HL-60 (cell line): ENCODE data around the gene UCP3.

Experiments
- GABPA ChIP-seq: IDR thresholded peaks from 2 replicates; pipeline ENCODE4 v1.6.1; 2012; ENCODE audit warnings: low read depth
- SPI1 ChIP-seq: IDR thresholded peaks from 2 replicates; pipeline ENCODE4 v1.6.1; 2012; ENCODE audit warnings: low read depth, mild to moderate bottlenecking, borderline replicate concordance
- TF ChIP-seq, protein P1 (sequence below): IDR thresholded peaks from one replicate; pipeline ENCODE4 v1.5.1; 2011; ENCODE audit warnings: low read length, control low read depth, inconsistent platforms; ENCODE audit not compliant: insufficient read depth
- TF ChIP-seq, protein P2 (sequence below): IDR thresholded peaks from 2 replicates; pipeline ENCODE4 v1.6.1; 2012; ENCODE audit warnings: low read depth; ENCODE audit not compliant: insufficient replicate concordance

DNA sequence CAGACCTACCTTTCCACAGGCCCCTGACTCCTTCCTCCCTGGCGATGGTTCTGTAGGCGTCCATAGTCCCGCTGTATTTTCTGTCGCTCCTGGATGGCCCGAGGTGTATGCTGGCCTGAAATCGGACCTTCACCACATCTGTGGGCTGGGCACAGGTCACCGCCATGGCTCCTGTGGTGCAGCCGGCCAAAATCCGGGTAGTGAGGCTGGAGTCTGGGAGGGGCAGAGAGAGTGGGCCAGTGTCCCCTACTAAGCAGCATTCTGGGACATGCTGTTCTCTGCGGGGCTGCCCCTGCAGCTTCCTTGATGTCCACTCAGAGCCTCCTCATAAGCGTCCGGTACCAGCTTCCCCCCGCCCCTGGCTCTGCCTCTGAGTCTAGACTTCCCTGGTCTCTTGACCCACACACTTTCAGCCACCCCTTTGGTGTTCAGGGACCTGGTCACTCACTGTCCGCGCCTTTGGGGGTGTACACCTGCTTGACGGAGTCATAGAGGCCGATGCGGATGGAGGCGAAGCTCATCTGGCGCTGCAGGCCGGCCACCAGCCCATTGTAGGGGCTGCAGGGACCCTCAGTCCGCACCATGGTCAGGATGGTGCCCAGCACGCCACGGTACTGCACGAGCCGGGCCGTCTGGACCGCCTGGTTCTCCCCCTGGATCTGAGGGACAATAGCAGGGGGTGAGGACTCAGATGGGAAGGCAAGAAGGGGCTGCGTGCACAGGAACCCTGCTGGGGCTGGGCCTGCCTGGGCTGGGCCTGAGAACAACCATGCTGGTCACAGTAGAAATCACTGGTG is 3.0 kb downstream of the UCP3 start:
- TF ChIP-seq, protein P1, sequence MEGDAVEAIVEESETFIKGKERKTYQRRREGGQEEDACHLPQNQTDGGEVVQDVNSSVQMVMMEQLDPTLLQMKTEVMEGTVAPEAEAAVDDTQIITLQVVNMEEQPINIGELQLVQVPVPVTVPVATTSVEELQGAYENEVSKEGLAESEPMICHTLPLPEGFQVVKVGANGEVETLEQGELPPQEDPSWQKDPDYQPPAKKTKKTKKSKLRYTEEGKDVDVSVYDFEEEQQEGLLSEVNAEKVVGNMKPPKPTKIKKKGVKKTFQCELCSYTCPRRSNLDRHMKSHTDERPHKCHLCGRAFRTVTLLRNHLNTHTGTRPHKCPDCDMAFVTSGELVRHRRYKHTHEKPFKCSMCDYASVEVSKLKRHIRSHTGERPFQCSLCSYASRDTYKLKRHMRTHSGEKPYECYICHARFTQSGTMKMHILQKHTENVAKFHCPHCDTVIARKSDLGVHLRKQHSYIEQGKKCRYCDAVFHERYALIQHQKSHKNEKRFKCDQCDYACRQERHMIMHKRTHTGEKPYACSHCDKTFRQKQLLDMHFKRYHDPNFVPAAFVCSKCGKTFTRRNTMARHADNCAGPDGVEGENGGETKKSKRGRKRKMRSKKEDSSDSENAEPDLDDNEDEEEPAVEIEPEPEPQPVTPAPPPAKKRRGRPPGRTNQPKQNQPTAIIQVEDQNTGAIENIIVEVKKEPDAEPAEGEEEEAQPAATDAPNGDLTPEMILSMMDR = no peak
- TF ChIP-seq SPI1 = no peak
- no peak for TF ChIP-seq GABPA
- TF ChIP-seq, protein P2, sequence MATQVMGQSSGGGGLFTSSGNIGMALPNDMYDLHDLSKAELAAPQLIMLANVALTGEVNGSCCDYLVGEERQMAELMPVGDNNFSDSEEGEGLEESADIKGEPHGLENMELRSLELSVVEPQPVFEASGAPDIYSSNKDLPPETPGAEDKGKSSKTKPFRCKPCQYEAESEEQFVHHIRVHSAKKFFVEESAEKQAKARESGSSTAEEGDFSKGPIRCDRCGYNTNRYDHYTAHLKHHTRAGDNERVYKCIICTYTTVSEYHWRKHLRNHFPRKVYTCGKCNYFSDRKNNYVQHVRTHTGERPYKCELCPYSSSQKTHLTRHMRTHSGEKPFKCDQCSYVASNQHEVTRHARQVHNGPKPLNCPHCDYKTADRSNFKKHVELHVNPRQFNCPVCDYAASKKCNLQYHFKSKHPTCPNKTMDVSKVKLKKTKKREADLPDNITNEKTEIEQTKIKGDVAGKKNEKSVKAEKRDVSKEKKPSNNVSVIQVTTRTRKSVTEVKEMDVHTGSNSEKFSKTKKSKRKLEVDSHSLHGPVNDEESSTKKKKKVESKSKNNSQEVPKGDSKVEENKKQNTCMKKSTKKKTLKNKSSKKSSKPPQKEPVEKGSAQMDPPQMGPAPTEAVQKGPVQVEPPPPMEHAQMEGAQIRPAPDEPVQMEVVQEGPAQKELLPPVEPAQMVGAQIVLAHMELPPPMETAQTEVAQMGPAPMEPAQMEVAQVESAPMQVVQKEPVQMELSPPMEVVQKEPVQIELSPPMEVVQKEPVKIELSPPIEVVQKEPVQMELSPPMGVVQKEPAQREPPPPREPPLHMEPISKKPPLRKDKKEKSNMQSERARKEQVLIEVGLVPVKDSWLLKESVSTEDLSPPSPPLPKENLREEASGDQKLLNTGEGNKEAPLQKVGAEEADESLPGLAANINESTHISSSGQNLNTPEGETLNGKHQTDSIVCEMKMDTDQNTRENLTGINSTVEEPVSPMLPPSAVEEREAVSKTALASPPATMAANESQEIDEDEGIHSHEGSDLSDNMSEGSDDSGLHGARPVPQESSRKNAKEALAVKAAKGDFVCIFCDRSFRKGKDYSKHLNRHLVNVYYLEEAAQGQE = no peak
